Measurements from ENCODE around the gene FGGY.
A peak's percentile ranks its signal among the peaks of the same experiment; 100 is the strongest.
"Not testable (repeated sequence)": the region's sequence is repeated elsewhere in the genome, so short reads cannot be mapped to it uniquely, and the experiment has no call there.

FGGY gene

GRCh38 chr1:59296358-59297256, at the start of gene FGGY:
TSS of gene FGGY (plus strand) at chr1:59297094. CDS start at chr1:59321550, 24,456 bp downstream.
- peak; percentile 65 for DNase-seq (ENCODE audit: low read depth)

GRCh38 chr1:59248758-59249157, 48.1 kb upstream of the FGGY start:
- no peak for DNase-seq (ENCODE audit: low read depth)

- DNase-seq (ENCODE audit: low read depth): no peak
Observed at GRCh38 chr1:59249396-59250137, 47.3 kb upstream of the FGGY start.

GRCh38 chr1:59251061-59251460, 45.8 kb upstream of the FGGY start:
- not testable (repeated sequence) for DNase-seq (ENCODE audit: low read depth)

- DNase-seq (ENCODE audit: low read depth): not testable (repeated sequence)
Observed at GRCh38 chr1:59256429-59256828, 40.5 kb upstream of the FGGY start.

- no peak for DNase-seq (ENCODE audit: low read depth)
Observed at GRCh38 chr1:59258412-59259032, 38.4 kb upstream of the FGGY start.

- no peak for DNase-seq (ENCODE audit: low read depth)
Observed at GRCh38 chr1:59261537-59261936, 35.4 kb upstream of the FGGY start.

GRCh38 chr1:59262631-59263030, 34.3 kb upstream of the FGGY start:
- no peak for DNase-seq (ENCODE audit: low read depth)

GRCh38 chr1:59263111-59263510, 33.8 kb upstream of the FGGY start:
- DNase-seq (ENCODE audit: low read depth): no peak

- no peak for DNase-seq (ENCODE audit: low read depth)
Observed at GRCh38 chr1:59265622-59266021, 31.3 kb upstream of the FGGY start.

GRCh38 chr1:59266180-59266926, 30.5 kb upstream of the FGGY start:
- no peak for DNase-seq (ENCODE audit: low read depth)

GRCh38 chr1:59266927-59267293, 30.0 kb upstream of the FGGY start:
- no peak for DNase-seq (ENCODE audit: low read depth)

- no peak for DNase-seq (ENCODE audit: low read depth)
Observed at GRCh38 chr1:59268406-59268805, 28.5 kb upstream of the FGGY start.

GRCh38 chr1:59271561-59272260, 25.2 kb upstream of the FGGY start:
- no peak for DNase-seq (ENCODE audit: low read depth)

GRCh38 chr1:59272507-59272906, 24.4 kb upstream of the FGGY start:
- no peak for DNase-seq (ENCODE audit: low read depth)

GRCh38 chr1:59276439-59276851, 20.4 kb upstream of the FGGY start:
- DNase-seq (ENCODE audit: low read depth): no peak

GRCh38 chr1:59278780-59279354, 18.0 kb upstream of the FGGY start:
- no peak for DNase-seq (ENCODE audit: low read depth)

- no peak for DNase-seq (ENCODE audit: low read depth)
Observed at GRCh38 chr1:59279645-59280044, 17.2 kb upstream of the FGGY start.

- DNase-seq (ENCODE audit: low read depth): no peak
Observed at GRCh38 chr1:59282951-59283350, 13.9 kb upstream of the FGGY start.

- DNase-seq (ENCODE audit: low read depth): no peak
Observed at GRCh38 chr1:59285691-59286090, 11.2 kb upstream of the FGGY start.

- DNase-seq (ENCODE audit: low read depth): no peak
Observed at GRCh38 chr1:59288046-59288445, 8.8 kb upstream of the FGGY start.

Data from activated T-cell treated with anti-CD3 and anti-CD28 coated beads for 1 hour (primary cell).